GM06990 (cell line): Measurements from ENCODE around the gene TBC1D8.
A peak's percentile ranks its signal among the peaks of the same experiment; 100 is the strongest.

Source experiments
- DNase-seq: peaks from one replicate; pipeline ENCODE4 v3.0.0-alpha.2; 2011; ENCODE audit not compliant: insufficient read length; ENCODE audit errors: extremely low read depth
- H3K27me3 ChIP-seq: replicated peaks from 2 replicates; pipeline ENCODE4 v1.6.0; 2011; ENCODE audit warnings: low read length; ENCODE audit not compliant: control insufficient read depth, insufficient read depth
- H3K36me3 ChIP-seq: 2 replicates; pipeline ENCODE4 v1.5.1; 2011; ENCODE audit warnings: low read length; ENCODE audit not compliant: control insufficient read depth, insufficient read depth
- H3K4me3 ChIP-seq: replicated peaks from 2 replicates; pipeline ENCODE4 v1.5.1; 2011; ENCODE audit warnings: low read depth, mild to moderate bottlenecking, control low read depth, low read length
- TF ChIP-seq, protein P1 (sequence below): IDR thresholded peaks from 2 replicates; pipeline ENCODE4 v1.5.1; 2011; ENCODE audit warnings: low read length, control low read depth, mild to moderate bottlenecking, inconsistent platforms; ENCODE audit not compliant: insufficient read depth, poor library complexity, severe bottlenecking

The TBC1D8 gene

DNA sequence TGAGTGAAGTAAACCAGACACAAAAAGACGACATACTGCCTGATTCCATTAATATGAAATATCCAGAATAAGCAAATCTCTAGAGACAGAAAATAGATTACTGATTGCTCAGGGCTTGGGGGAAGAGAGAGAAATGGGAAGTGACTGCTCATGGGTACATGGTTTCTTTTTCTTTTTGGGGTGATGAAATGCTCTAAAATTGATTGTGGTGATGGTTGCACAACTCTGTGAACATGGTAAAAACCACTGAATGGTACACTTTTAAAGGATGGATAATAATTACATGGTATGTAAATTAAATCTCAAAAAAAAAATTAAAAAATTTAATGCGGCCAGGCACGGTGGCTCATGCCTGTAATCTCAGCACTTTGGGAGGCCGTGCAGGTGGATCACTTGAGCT, 109.8 kb downstream of the TBC1D8 start:
- DNase-seq: no peak

DNA sequence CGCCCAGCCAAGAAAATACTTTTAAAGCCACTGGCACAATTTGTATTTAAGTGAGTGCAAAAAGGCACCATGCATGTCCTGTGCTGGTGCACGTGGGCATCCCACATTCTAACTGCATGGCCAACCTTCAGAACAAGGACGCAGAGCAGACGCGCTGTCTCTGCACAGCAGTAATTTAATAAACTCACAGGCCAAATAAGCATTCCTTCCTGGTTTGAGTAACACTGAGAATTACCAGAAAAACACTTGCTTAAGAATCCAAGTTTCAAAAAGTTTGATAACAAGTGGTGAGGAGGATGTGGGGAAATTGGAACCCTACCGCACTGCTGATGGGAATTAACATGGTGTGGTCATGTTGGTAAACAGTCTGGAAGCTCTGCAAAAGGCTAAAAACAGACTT, 110.4 kb downstream of the TBC1D8 start:
- TF ChIP-seq, protein P1, sequence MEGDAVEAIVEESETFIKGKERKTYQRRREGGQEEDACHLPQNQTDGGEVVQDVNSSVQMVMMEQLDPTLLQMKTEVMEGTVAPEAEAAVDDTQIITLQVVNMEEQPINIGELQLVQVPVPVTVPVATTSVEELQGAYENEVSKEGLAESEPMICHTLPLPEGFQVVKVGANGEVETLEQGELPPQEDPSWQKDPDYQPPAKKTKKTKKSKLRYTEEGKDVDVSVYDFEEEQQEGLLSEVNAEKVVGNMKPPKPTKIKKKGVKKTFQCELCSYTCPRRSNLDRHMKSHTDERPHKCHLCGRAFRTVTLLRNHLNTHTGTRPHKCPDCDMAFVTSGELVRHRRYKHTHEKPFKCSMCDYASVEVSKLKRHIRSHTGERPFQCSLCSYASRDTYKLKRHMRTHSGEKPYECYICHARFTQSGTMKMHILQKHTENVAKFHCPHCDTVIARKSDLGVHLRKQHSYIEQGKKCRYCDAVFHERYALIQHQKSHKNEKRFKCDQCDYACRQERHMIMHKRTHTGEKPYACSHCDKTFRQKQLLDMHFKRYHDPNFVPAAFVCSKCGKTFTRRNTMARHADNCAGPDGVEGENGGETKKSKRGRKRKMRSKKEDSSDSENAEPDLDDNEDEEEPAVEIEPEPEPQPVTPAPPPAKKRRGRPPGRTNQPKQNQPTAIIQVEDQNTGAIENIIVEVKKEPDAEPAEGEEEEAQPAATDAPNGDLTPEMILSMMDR: no peak
- no peak for DNase-seq
- Histone ChIP-seq H3K4me3 (no peak overlapping the region), H3K27me3 (no peaks in the 10 kb centered on the region), H3K36me3 (no peaks in the 10 kb centered on the region)

More for the DNA sequence above, 109.8 kb downstream of the TBC1D8 start:
- H3K27me3 ChIP-seq: no peaks in the 10 kb centered on the region
- no peaks in the 10 kb centered on the region for H3K36me3 ChIP-seq
- no peak overlapping the region for H3K4me3 ChIP-seq
- TF ChIP-seq, protein P1: no peak

DNA sequence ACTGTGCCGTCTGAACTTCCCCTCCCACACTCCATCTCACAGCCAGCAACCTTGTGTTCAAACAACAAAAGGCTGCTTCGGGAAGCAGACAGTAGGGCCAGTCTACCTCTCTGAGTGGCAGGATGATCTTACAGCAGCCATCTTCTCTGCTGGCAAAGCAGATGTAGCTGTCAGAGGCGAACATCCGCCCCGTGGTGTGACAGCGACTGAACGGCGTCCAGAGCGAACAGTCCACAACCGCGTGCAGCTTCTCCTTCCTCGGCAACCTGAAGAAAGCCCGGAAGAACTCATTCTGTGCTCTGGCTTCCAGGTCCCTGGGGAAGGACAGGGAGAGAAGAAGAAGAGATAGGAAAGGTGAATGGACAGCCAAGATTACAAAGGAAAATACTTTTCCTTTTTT, 111.1 kb downstream of the TBC1D8 start:
- H3K27me3 ChIP-seq: no peaks in the 10 kb centered on the region
- no peak for DNase-seq
- H3K4me3 ChIP-seq: no peak overlapping the region
- no peaks in the 10 kb centered on the region for H3K36me3 ChIP-seq
- TF ChIP-seq, protein P1: no peak

DNA sequence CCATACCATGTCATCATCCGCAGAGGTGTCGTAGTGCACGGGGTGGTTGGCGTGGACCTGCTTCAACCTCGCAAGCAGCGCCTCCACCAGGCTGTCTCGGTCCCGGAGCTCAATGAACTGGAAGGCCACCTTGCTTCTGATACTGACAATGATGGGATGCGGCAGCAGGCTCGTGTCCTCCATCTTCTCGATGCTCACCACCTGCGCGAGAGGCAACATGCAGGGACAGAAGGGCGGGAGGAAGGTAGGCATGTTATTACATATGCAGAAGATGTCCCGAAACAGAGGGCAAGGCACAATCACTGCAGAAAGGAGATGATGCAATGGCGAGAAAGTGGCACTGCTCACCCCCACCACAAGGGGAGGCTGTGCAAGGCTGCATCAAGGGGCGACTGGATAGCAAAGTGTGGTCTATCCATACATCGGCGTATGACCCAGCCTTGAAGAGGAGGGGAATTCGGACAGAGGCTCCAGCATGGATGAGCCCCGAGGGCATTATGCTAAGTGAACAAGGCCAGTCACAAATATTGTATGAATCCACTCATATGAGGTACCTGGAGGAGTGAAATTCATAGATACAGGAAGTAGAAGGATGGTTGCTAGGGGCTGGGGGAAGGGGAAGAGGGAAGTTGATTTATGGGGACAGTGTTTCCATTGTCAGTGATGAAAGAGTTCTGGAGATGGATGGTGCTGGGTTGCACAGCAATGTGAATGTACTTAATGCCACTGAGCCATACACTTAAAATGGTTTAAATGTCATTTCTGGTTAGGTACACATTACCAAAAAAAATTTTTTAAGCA, 112.5 kb downstream of the TBC1D8 start:
- no peak for DNase-seq

DNA sequence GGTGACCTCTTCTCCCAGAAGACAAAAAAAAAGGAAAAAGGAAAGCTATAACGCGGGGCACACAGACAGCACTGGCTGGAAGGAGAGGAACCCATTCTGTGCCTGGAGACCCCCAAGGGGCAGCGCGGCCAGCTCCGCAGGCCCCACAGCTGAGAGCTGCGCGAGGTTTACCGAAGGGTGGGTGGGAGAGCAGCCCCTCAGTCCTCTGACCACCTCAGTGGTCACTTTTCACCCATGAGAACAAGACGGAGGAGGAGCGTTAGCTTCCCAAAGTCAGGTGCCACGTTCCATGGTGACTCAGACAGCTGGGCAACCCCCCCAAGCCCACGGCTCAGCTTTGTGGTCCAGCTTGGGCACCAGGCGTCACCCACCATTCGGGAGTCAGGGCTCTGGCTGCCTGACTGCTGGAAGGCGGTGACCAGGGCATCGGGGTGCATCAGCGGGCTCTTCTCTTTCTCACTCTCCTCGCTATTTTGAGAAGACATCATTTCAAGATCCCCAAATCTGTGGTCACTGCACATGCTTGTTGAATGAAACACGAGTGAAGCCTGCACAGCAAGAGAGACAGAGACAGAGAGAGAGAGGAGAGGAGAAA, 113.9 kb downstream of the TBC1D8 start:
- TF ChIP-seq, protein P1: no peak
- no peaks in the 10 kb centered on the region for H3K27me3 ChIP-seq
- no peaks in the 10 kb centered on the region for H3K36me3 ChIP-seq
- no peak overlapping the region for H3K4me3 ChIP-seq
- DNase-seq: no peak

More for the DNA sequence above, 112.5 kb downstream of the TBC1D8 start:
- no peak overlapping the region for H3K4me3 ChIP-seq
- no peaks in the 10 kb centered on the region for H3K36me3 ChIP-seq
- H3K27me3 ChIP-seq: no peaks in the 10 kb centered on the region
- TF ChIP-seq, protein P1: peak; percentile 62
